Esophagus mucosa (tissue), 1 donor: ENCODE measurements around the gene FLRT1. TPM values are rescaled to one million over a fixed set of nuclear protein-coding genes. Genes with fewer than 3 reads are reported as not detected.

Source experiments
- ATAC-seq: fragments of 200-7000 bp; cut with Tn5 transposase; one replicate; pipeline ENCODE4 v1.9.1; 2020
- total RNA-seq: library from RNA; stranded (reverse); gene quantifications from one replicate; pipeline ENCODE4 v1.2.4, GENCODE V29; 2023
- donor health status: DM: yes; HTN: yes; CAD: no.

The FLRT1 gene
- total RNA-seq, 1 donor from 2014 or later: not detected

DNA sequence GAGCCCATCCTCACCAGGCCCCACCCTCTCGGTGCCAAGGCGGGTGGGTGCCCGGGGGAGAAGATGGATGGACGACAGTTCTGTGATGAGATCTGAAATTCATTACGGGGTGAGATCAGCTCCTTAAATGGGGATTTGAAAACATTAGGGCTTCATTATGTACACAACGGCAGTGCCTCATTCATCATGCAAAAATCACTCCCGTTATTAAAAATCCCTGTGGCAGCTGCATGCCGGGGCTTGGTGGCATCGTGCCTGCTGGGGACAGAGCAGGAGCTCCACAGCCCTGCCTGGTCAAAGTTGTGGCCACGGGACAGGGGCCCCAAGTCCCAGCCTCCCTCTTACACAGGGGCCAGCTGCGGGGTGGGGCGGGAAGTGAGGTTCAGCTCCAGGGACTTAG, 29.3 kb upstream of the FLRT1 start:
- ATAC-seq: no peak

DNA sequence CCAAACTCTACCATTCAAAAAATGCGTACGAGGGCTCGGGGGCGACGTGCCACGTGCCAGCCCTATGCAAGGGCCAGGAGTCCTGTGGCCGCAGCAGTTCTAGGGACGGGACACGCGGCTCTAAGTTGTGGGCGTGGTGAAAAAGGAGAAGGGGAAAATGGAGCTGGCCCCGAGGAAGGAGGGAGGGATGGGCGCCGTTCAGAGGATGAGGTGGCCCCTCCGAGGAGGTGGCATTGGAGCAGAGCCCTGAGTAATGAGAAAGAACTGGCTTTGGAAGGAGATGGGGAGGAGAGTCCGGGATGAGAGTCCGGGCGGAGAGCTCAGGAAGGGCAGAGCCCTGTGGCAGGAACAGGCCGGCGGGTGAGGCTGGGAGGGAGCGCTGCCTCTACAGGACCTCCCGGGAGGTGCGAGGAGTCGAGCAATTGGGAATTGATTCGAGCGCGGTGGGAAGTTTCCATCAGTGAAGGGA, 28.5 kb upstream of the FLRT1 start:
- no peak for ATAC-seq

DNA sequence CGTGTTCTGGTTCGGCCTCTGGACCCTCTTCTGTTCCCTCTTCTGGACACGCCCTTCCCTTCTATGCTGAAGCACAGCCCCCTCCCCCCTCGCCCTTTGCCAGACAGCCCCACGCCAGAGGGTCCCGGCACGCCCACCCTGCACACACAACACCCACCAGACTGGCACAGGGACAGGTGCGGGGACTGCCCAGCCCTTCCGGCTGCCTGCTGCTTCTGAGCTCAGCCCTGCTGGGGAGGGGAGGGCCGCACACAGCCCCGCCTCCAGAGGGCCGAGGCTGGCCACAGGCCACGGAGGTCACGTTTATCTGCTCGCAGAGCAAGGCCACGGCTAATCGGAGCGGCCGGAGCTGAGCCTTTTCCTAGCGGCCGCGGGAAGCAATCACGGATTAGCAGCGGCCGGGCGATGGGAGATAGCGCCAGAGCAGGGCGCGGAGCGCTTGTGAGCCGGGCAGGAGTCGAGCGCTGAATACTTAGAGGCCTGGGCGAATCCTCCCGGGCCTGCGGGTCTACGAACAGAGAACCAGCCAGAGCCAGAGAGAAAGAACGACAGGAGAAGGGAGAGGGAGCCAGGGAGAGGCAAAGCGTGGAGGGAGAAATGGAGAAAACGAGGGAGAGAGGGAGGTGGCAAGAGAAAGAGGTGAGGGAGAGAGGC, 28.0 kb upstream of the FLRT1 start:
- peak; percentile 53 for ATAC-seq

DNA sequence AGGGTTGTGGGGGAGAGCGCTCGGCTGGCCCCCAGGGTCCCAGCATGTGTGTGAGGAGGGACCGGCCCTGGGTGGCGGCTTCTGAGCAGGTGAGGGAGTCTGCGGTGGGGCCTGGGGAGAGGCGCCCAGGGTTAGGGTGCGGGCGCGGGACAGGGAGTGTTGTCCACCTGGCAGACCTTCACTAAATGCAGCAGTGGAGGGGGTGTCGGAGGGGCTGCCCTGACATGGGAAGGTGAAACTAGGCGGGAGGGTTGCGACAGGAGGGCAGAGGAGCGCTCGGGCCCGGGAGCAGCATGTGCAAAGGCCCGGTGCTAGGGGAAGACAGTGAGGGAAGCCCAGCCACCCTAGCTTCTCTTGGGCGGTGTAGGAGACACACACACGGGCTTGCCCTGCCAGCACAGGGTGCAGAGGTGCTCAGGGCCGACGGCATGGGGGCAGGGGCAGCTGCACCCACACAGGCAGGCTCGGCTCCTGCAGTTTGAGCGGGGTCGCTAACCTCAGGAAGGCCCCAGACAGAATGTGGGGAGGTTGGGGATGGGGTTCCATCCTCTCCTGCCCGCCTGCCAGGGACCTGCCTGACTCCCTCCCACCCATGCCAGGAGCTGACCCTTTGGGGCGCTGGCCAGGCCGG, 27.3 kb upstream of the FLRT1 start:
- no peak for ATAC-seq

DNA sequence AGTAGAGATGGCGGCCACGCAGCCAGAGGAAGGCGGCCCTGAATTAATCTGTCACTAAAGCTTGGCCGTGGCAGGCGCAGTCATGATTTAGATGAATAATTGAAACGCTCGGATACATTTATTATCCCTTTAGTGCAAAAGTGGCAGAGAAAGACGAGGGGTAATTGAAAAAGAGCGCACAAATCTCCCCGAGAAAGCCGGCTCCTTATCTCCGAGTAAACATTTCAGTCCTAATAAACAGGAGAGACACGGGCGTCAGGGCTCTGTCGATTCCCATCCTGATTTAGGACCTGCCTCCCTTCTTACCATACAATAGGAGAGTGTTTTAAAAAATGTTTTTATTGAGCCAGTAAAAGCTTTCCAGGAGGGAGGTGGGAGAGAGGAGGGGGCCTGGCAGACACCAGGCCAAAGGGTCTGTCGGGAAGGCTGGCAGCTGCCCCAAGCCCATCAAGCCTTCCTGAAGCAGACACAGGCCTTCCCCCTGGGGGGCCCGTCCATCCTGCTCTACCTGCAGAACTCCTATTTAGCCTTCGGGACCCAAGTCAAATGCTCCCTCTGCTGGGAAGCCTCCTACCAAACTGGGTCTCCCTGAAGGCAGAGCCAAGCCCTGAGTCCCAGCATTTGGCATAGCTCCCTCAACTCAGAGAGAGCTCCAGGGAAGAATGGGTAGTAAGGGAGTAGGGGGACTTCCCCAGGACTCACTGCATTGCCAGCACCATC, 26.7 kb upstream of the FLRT1 start:
- no peak for ATAC-seq

DNA sequence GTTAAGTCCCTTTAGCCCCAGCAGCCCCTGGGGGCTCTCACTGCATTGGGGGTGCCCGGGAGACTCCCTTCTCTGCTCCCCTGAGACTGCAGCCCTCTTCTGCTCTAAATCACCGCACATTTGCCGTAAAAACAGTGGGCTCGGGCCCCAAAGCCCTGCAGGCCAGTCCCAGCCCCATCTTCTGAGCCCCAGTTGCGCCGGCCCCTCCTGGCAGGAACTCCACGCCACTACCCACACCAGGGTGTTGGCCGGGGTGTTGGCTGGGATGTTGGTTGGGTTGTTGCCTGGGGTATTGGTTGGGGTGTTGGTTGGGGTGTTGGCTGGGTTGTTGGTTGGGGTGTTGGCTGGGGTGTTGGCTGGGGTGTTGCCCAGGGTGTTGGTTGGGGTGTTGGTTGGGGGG, 26.0 kb upstream of the FLRT1 start:
- no peak for ATAC-seq

DNA sequence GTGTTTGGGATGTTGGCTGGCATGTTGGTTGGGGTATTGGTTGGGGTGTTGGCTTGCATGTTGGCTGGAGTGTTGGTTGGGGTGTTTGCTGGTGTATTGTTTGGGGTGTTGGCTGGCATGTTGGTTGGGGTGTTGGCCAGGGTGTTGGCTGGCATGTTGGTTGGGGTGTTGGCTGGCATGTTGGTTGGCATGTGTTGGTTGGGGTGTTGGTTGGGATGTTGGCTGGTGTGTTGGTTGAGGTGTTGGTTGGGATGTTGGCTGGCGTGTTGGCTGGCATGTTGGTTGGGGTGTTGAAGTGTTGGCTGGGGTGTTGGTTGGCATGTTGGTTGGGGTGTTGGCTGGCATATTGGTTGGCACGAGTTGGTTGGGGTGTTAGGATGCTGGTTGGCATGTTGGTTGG, 24.9 kb upstream of the FLRT1 start:
- ATAC-seq: no peak

DNA sequence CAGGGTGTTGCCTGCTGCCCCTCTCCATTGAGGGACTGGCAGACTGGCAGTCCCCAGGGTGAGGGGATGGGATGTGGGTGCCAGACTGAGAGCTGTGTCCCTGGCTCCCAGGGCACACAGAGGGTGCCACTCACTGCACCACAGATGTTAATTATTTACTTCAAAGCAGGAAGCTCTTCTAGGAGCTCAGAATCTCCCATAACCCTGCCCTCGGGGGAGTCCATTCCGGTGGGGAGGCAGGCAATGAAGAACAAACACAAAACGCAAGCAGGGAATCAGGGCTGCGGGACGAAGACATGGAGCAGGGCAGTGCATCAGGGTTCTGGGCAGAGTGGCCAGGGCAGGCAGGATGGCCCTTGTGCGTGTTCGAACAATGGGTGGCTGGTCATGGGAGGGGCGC, 24.4 kb upstream of the FLRT1 start:
- no peak for ATAC-seq

DNA sequence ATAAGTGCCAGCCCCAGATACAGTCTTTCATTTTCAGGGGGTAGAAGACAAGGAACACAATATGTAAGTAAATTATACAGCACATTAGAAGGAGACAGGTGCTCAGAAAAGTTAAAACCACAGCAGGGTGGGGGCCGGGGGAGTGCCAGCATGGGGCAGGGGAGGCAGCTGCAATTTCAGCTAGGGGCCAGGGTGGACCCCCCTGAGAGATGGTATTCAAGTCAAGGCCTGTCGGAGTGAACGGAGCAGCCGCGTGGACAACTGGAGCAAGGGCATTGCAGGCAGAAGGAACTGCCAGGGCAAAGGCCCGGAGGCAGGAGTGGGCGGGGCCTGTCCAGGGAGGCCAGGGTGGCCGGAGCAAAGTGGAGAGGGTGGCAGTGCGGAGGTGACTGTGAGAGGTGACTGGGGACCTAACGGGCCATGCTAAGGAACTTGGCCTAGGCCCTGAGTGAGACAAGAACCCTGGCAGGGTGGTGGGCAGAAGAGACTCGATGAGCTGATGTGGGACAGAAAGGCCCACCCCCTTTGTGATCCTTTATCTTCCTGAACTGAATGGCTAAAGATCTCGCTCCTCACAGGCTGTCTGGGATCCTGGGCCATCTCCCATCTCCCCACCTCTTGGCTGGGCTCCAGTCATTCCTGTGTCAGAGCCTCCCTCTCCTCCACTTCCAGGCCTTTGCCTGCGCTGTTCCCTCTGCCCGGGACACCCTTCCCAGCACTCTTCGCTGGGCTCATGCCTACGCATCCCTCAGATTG, 22.4 kb upstream of the FLRT1 start:
- no peak for ATAC-seq

DNA sequence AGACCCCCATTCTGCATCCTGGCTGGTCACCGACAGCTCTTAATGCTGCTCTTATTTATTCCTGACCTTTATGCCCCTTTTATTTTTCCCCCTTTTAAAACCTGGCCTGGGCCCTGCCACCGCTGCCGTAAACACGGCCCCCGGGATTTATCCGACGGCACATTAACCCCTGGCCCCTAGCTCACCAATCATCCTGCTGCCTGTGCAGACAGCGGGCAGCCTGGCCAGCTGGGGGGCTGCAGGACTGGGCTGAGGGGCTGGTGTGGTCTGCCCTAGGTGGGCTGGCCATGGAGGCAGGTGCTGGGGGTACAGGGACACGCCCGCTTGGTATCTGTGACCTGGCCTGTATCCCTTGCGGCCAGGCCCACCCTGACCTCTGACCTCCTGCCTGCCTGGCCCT, 21.4 kb upstream of the FLRT1 start:
- no peak for ATAC-seq

DNA sequence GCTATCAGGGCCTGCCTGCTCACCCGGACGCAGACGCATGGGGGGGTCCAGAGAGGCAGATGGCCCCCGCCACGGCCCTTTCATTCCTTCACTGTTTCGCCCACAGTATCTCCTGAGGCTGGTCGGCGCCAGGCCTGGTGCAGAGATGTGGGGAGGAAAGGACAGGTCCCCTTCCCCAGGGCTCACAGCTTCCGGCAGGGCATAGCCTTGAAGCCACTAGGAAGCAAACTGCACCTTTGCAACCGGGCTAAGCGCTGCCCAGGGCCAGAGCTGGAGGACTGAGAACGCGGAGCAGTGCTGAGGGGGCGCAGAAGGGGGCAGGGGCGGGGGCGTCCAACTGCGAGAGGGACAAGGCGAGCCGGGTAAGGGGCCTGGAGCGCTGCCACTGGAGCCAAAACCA, 20.2 kb upstream of the FLRT1 start:
- no peak for ATAC-seq

DNA sequence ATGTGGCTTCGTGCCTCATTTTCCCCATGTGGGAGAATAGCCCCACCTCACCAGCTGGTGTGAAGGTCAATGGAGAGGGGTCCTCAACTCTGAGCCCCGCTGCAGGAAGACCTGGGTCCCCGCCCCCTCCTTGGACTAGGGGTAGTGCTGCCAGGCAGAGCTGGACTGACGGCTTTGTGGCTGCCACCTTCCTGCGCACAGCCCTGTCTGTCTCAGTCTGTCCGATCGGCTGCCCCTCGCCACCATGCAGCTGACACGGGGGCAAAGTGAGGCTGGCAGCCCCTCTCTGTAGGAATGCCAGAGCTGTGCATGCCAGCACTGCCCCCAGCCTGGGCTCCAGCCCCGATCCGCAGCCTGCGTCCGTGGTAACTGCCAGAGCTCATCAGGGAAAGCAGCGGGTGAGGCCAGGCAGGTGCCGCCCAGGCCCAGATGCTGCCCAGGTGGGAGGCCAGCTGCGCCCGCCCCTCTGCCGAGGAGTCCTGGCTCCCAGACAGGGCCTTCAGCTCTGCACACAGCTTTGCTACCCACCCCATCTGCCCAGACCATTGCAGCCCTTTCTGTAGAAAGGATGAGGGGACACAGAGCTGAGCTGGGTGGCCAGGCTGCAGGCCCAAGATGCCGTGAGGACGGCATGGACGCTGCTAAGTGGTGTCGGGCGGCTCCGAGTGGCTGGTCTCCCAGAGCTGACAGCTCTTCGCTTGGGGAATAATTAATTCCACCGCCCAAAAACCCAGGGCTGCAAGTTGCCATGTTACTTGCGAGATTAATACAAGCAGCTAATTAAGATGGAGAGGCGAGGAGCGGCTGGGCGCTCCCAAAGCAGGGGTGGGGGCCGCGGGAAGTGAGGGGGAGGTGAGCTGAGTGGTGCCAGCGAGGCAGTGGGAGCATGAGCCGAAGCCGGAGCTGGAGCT, 19.5 kb upstream of the FLRT1 start:
- ATAC-seq: no peak

DNA sequence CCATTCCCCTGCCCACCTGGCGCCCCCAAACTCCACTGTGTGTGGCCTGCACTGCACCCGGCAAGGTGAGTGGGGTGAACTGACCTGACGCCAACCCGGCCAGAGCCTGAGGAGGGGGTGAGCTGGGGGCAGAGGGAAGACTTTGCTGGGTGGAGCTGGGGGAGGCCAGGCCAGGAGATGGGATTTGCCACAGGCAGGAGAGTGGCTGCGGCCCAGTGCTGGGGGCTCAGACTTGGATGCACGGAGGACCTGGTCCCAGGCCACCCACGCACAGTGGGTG, 17.8 kb upstream of the FLRT1 start:
- ATAC-seq: no peak

DNA sequence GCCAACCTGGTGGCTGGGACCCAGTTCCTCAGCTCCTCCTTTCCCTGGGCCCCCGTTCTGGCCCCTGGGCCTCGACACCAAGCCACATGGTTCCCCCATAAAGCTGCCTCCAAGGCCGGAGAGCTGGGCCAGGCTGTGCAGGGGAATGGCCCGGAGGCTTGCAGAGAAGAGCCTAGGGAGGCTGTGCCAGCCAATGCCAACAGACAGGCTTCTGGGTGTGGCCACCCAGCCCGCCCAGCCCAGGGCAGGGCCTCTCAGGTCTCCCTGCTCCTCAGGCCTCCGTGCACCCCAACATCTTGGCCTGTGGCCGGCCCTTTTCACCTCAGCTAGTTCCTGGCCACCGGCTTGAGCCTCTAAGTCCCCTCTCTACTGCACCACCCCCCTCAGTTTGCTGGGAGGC, 17.4 kb upstream of the FLRT1 start:
- peak; percentile 76 for ATAC-seq

DNA sequence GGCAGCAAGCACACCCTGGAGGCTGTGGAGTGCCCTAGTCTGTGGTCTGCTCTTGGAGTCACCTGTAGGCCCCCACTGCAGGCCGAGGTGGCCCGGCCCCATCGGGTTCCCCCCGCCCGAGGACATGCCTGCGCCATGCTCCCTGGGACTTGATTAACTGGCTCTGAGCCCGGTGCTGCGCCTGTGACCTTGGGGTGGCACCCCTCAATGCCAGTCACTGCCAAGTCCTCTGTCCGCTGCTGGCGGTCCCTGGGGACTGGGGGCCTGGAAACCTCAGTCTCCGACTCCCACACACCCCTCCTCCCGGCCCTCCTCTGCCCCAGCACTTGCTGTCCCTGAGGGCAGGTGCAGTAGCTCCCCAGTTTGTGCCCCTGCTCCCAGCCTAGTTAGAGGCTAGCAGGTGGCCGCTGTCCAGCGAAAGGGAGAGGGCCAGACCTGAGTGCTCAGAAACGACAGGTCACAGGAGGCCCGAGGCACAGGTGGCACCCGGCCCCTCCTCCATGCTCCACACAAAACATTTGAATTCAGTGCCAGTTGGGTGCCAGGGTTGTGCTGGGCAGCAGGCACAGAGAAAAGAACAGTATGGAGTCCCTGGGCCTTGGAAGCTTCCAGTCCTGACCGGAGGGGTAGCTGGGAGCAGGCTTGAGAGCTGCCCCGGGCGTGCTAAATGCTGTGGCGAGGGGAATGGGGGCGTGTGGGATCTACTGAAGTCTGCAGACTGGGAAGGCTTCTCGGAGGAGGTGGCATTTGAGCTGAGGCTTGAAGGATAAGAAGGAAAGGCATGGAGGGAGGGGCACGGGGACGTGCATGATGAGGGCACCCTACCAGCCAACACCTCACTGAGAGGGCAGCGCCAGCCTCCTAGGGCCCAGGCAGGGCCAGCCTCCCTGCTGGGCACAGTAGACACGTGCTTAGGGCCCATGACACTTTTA, 16.4 kb upstream of the FLRT1 start:
- no peak for ATAC-seq

DNA sequence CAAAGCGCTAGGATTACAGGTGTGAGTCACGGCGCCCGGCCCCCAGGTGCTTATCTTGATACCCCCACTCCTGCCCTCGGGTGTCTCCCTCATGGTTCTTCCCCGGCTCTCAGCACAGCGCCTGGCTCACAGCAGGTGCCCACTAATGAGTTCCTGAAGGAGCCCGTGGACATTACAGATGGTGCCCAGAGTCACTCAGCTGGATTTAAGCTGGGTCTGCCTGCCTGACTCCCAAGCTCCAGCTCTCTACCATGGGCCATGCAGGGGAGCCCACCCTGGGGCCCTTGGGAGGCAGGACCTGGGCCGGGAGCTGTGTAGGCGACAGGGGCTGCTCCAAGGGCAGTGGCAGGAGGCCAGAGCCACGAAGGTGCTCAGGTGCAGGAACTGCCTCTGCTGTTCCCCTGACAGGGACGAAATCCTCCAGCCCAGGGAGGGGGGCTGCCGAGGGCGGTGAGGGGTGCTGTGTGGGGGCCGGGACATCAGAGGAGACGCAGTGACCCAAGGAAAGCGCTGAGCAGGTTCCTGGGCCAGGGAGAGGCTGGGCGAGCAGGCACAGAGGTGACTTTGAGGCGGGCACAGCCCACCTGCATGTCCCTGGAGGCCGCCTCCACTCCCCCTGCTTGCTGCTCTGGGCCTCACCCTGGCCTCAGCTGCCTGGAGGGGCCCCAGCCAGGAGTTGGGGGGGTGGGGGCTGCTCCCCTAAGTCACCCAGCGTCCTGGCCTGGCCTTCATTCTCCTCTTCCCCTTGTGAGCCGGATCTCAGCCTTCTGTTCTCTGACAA, 14.6 kb upstream of the FLRT1 start:
- no peak for ATAC-seq

DNA sequence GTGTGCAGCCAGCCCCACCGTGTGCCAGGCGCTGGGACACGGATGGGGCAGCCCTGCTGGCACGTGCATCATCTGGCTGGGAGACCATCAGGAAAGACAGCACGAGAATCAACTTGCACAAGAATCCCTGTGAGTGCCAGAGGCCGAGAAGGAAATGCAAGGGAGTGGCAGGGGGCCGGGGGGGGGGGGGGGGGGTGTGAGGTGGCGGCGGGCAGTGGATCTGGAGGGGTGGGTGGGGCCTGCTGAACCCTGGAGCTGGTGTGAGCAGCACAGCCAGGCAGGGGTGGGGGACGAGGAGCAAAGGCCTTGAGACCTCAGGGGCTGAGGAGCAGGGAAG, 14.0 kb upstream of the FLRT1 start:
- ATAC-seq: no peak

DNA sequence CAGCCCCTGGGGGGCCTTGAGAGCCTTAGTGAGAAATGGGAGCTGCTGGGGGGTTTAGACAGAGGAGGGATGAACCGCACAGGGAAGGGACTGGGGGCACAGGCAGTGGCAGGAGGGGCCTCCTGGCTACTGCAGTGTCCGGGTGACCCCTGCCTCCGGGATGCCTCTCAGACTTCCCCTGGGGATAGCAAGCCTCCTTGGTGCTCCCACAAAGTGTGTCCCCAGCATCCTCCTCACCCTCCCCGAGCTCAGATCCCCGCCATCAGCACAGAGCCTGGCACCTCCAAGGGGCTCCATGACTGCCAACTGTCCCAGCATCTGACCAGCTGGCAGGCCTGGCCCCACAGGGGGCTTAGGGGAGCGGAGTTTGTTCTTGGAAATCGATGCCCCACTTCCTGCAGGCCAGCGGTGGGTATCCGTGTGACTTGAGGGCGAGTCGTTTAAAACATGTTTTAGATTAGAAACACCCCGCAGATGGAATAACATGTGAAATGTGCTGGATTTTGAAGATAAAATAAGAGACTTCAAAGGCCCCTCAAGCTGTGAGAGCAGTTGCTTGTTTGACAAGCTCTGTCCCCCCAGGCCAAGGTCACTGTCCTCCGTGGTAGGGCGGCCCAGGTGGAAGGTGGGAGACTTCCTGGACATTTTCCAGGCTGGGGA, 13.5 kb upstream of the FLRT1 start:
- no peak for ATAC-seq

DNA sequence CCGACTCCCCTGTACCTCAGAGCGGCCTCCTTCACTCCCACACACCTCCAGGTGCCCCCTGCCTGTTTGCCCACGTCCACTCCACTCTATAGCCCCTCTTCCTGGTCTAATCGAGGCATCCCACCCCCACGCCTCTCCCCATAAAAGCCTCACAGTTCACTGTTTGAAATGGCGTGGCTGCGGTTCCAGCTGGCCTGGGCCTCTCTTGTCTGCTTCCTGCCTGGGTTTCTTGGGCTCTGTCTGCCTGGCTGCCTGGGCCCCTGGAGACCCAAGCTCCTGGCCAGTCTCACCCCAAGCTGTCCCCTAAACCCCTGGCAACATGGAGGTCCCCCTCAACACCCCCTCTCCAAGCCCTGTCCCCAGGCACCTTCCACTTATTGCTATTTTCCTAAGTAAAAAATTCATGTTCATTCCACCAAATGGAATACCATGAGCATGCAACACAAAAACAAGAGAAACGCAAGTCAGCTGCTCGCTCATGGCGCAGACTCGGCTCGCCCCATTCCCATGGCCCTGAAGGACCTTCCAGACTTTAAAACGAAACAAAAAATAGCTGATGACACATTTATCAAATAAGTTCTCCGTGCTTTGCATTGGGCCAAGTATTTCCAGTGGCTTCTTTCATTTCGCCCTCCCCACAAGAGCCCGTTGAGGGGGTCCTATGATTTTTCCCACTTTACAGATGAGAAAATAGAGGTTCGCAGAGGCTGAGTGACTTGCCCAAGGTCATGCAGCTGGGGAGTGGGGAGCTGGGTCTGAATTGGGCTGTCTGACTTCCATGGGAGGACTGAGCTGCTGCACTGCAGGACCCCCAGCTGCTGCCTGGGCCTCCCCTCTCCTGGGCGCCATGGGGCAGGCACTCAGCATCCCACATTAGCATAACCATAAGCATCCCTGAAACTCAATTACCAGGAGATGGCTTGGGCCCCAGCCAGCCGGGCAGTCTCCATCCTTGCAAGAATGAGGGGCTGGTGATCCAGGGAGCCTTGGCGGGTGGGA, 11.7 kb upstream of the FLRT1 start:
- ATAC-seq: no peak
